Measurements from ENCODE around the gene PTPRN2. TPM values are rescaled to one million over a fixed set of nuclear protein-coding genes. Genes with fewer than 3 reads are reported as not detected.

The PTPRN2 gene
- total and polyA plus RNA-seq, 9 of the 15 experiments (the other 6 are each of a cell fraction or from before 2014, with no cell fraction given): not detected

GRCh38 chr7:157719008-157719682 is 868.5 kb downstream of the PTPRN2 start:
- in situ Hi-C loops (cut with MboI): no loop called here
- Histone ChIP-seq H3K27ac (ENCODE audit: extremely low read depth, low read depth, low read length) (no peak overlapping the region), H4K20me1 (replicated peaks; ENCODE audit: control insufficient read depth, insufficient read depth, low read length) (peaks cover 4% of the 10 kb centered on the region; the same call in 1 of the 2 replicates), H3K4me3 (no peak overlapping the region), H3K27me3 (ENCODE audit: control insufficient read depth in 2 of 2, insufficient read depth in 2 of 2, low read length in 2 of 2) (peaks cover 81 to 97% of the 10 kb centered on the region in 2 experiments), H3K9me1 (ENCODE audit: control insufficient read depth, insufficient read depth, low read length) (no peaks in the 10 kb centered on the region), H3K36me3 (ENCODE audit: control insufficient read depth, insufficient read depth, low read length) (no peaks in the 10 kb centered on the region), H3K4me1 (replicated peaks in 1 of 2; ENCODE audit: control insufficient read depth in 2 of 2, insufficient read depth in 2 of 2, low read length in 2 of 2) (peaks cover 0 to 8% of the 10 kb centered on the region in 2 experiments; a peak in 2 of 5 replicates), H3K9me3 (replicated peaks; ENCODE audit: control insufficient read depth, insufficient read depth, low read depth, low read length) (no peaks in the 10 kb centered on the region), H2AFZ (ENCODE audit: low read depth, low read length) (no peak overlapping the region), H3K4me2 (ENCODE audit: insufficient read depth, low read length) (no peak overlapping the region), H3K9ac (ENCODE audit: insufficient read depth in 1 of 2, low read depth in 2 of 2, low read length in 2 of 2) (no peak overlapping the region), H3K79me2 (ENCODE audit: control insufficient read depth, insufficient read depth, low read length) (no peaks in the 10 kb centered on the region)
- no TSS peak for BruUV-seq (replicated peaks)
- WGBS (ENCODE audit: insufficient coverage, low coverage, missing lambda C conversion rate): 5% methylated on average over 21 of the region's 21 CpGs
- intact Hi-C loops (cut with micrococcal nuclease): no loop called here
- FAIRE-seq (no peak), DNase-seq (ENCODE audit: extremely low read depth in 1 of 4, low spot score in 3 of 4) (no peak), ATAC-seq (no peak)
- ChIA-PET CTCF (ENCODE audit: low intra/inter-chr PET ratio) (no interaction called here), POLR2A (interaction anchor here (0.6 kb wide), 1 partner anchor 50 kb away, joined by 4 read pairs; no protein-coding TSS in a partner anchor)
- TF ChIP-seq IRF1 (CRISPR knock-in tag; IDR thresholded peaks at IDR 0.05; ENCODE audit: borderline replicate concordance) (no peak), RBM17 (IDR thresholded peaks at IDR 0.05; ENCODE audit: borderline replicate concordance, low read depth, low read length) (no peak), CEBPG (CRISPR knock-in tag; IDR thresholded peaks at IDR 0.05) (no peak), CEBPG (tag; conservative IDR thresholded peaks at IDR 0.05 in 1 of 2, IDR thresholded peaks at IDR 0.05 in 1 of 2) (no peak), ASH1L (IDR thresholded peaks at IDR 0.05; ENCODE audit: borderline replicate concordance, low read depth, partially characterized antibody) (no peak), RBM22 (IDR thresholded peaks at IDR 0.05; ENCODE audit: low read depth, low read length, poor library complexity, severe bottlenecking) (no peak), HDAC3 (IDR thresholded peaks at IDR 0.05; ENCODE audit: borderline replicate concordance, partially characterized antibody) (no peak), ZNF699 (CRISPR knock-in tag; IDR thresholded peaks at IDR 0.05; ENCODE audit: insufficient replicate concordance) (no peak), YBX1 (IDR thresholded peaks at IDR 0.05) (no peak), PURB (CRISPR knock-in tag; IDR thresholded peaks at IDR 0.05; ENCODE audit: low read depth) (no peak)
- TF ChIP-seq, protein P1, sequence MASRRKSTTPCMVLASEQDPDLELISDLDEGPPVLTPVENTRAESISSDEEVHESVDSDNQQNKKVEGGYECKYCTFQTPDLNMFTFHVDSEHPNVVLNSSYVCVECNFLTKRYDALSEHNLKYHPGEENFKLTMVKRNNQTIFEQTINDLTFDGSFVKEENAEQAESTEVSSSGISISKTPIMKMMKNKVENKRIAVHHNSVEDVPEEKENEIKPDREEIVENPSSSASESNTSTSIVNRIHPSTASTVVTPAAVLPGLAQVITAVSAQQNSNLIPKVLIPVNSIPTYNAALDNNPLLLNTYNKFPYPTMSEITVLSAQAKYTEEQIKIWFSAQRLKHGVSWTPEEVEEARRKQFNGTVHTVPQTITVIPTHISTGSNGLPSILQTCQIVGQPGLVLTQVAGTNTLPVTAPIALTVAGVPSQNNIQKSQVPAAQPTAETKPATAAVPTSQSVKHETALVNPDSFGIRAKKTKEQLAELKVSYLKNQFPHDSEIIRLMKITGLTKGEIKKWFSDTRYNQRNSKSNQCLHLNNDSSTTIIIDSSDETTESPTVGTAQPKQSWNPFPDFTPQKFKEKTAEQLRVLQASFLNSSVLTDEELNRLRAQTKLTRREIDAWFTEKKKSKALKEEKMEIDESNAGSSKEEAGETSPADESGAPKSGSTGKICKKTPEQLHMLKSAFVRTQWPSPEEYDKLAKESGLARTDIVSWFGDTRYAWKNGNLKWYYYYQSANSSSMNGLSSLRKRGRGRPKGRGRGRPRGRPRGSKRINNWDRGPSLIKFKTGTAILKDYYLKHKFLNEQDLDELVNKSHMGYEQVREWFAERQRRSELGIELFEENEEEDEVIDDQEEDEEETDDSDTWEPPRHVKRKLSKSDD (conservative IDR thresholded peaks at IDR 0.05; ENCODE audit: low read length): no peak
- TF ChIP-seq, protein P2, sequence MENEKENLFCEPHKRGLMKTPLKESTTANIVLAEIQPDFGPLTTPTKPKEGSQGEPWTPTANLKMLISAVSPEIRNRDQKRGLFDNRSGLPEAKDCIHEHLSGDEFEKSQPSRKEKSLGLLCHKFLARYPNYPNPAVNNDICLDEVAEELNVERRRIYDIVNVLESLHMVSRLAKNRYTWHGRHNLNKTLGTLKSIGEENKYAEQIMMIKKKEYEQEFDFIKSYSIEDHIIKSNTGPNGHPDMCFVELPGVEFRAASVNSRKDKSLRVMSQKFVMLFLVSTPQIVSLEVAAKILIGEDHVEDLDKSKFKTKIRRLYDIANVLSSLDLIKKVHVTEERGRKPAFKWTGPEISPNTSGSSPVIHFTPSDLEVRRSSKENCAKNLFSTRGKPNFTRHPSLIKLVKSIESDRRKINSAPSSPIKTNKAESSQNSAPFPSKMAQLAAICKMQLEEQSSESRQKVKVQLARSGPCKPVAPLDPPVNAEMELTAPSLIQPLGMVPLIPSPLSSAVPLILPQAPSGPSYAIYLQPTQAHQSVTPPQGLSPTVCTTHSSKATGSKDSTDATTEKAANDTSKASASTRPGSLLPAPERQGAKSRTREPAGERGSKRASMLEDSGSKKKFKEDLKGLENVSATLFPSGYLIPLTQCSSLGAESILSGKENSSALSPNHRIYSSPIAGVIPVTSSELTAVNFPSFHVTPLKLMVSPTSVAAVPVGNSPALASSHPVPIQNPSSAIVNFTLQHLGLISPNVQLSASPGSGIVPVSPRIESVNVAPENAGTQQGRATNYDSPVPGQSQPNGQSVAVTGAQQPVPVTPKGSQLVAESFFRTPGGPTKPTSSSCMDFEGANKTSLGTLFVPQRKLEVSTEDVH (IDR thresholded peaks at IDR 0.05; ENCODE audit: low read depth, partially characterized antibody): no peak
- TF ChIP-seq, protein P3, sequence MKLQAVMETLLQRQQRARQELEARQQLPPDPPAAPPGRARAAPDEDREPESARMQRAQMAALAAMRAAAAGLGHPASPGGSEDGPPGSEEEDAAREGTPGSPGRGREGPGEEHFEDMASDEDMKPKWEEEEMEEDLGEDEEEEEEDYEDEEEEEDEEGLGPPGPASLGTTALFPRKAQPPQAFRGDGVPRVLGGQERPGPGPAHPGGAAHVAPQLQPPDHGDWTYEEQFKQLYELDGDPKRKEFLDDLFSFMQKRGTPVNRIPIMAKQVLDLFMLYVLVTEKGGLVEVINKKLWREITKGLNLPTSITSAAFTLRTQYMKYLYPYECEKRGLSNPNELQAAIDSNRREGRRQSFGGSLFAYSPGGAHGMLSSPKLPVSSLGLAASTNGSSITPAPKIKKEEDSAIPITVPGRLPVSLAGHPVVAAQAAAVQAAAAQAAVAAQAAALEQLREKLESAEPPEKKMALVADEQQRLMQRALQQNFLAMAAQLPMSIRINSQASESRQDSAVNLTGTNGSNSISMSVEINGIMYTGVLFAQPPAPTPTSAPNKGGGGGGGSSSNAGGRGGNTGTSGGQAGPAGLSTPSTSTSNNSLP (IDR thresholded peaks at IDR 0.05; ENCODE audit: borderline replicate concordance, low read depth, low read length): no peak
